ENCODE results near the gene ZNF439.

DNA sequence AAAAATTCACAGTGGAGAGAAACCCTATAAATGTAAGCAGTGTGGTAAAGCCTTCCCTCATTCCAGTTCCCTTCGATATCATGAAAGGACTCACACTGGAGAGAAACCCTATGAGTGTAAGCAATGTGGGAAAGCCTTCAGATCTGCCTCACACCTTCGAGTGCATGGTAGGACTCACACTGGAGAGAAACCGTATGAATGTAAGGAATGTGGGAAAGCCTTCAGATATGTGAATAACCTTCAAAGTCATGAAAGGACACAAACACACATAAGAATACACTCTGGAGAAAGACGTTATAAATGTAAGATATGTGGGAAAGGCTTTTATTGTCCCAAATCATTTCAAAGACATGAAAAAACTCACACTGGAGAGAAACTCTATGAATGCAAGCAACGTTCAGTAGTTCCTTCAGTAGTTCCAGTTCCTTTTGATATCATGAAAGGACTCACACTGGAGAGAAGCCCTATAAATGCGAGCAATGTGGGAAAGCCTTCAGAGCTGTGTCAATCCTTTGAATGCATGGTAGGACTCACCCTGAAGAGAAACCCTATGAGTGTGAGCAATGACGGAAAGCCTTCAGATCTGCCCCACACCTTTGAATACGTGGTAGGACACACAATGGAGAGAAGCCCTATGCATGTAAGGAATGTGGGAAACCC is 16.1 kb upstream of the ZNF439 start:
- TF ChIP-seq, protein P1, sequence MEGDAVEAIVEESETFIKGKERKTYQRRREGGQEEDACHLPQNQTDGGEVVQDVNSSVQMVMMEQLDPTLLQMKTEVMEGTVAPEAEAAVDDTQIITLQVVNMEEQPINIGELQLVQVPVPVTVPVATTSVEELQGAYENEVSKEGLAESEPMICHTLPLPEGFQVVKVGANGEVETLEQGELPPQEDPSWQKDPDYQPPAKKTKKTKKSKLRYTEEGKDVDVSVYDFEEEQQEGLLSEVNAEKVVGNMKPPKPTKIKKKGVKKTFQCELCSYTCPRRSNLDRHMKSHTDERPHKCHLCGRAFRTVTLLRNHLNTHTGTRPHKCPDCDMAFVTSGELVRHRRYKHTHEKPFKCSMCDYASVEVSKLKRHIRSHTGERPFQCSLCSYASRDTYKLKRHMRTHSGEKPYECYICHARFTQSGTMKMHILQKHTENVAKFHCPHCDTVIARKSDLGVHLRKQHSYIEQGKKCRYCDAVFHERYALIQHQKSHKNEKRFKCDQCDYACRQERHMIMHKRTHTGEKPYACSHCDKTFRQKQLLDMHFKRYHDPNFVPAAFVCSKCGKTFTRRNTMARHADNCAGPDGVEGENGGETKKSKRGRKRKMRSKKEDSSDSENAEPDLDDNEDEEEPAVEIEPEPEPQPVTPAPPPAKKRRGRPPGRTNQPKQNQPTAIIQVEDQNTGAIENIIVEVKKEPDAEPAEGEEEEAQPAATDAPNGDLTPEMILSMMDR (IDR thresholded peaks at IDR 0.05; ENCODE audit: low read depth, low read length): no peak
- no peak for TF ChIP-seq EZH2phosphoT487 (IDR thresholded peaks at IDR 0.05; ENCODE audit: low read depth)
